ENCODE results near the gene SLC13A5. TPM values are rescaled to one million over a fixed set of nuclear protein-coding genes. Genes with fewer than 3 reads are reported as not detected.
A peak's percentile ranks its signal among the peaks of the same experiment; 100 is the strongest.
"Not testable (repeated sequence)": the region's sequence is repeated elsewhere in the genome, so short reads cannot be mapped to it uniquely, and the experiment has no call there.

The SLC13A5 gene
- polyA plus RNA-seq, 1 of the 3 experiments (the other 2 are of a cell fraction): not detected

- POLR2A ChIA-PET: no interaction called here
- H3K27ac ChIP-seq (ENCODE audit: low read depth in 2 of 2, low read length in 1 of 2): no peak overlapping the region
- H3K79me2 ChIP-seq (ENCODE audit: insufficient read depth): no peaks in the 10 kb centered on the region
- no peaks in the 10 kb centered on the region for H3K36me3 ChIP-seq (replicated peaks in 1 of 2; ENCODE audit: control insufficient read depth in 1 of 2, insufficient read depth in 2 of 2, low read length in 1 of 2)
- TF ChIP-seq JUND (IDR thresholded peaks at IDR 0.05) (no peak), GABPA (IDR thresholded peaks at IDR 0.05; ENCODE audit: low read depth) (no peak), IRF3 (IDR thresholded peaks at IDR 0.05; ENCODE audit: low read depth, low read length) (no peak)
- no peak overlapping the region for H3K4me3 ChIP-seq (ENCODE audit: low read depth in 2 of 2, low read length in 1 of 2)
- CTCF ChIA-PET: interaction anchor here (0.8 to 1.5 kb wide), 2 partner anchors 86 to 187 kb away, joined by 3 read pairs; no protein-coding TSS in a partner anchor
- peaks cover 7% of the 10 kb centered on the region; the same call in 1 of the 2 replicates for H3K27me3 ChIP-seq (ENCODE audit: insufficient read depth)
- H3K4me2 ChIP-seq: peak overlapping the region; percentile 11; the same call in 1 of the 2 replicates
- 54% methylated on average over 9 of the region's 9 CpGs for WGBS (ENCODE audit: low lambda C conversion rate)
- DNase-seq: no peak
- no peaks in the 10 kb centered on the region for H3F3A ChIP-seq (replicated peaks; ENCODE audit: insufficient read depth)
- H3K9me3 ChIP-seq: no peaks in the 10 kb centered on the region
- H3K9ac ChIP-seq: no peak overlapping the region
- no peaks in the 10 kb centered on the region for H3K9me2 ChIP-seq
- no peak overlapping the region for H2AFZ ChIP-seq (ENCODE audit: low read depth)
- H3K4me1 ChIP-seq (ENCODE audit: control insufficient read depth in 1 of 2, insufficient read depth in 2 of 2, low read depth in 1 of 2, low read length in 1 of 2): no peaks in the 10 kb centered on the region; a peak in 1 of 4 replicates
- H4K20me1 ChIP-seq (ENCODE audit: insufficient read depth): no peaks in the 10 kb centered on the region
Measured at GRCh38 chr17:6660101-6660500, 53.1 kb downstream of the SLC13A5 start.

GRCh38 chr17:6658411-6658810 lies 54.8 kb downstream of the SLC13A5 start:
- H3K4me1 ChIP-seq (ENCODE audit: control insufficient read depth in 1 of 2, insufficient read depth in 2 of 2, low read depth in 1 of 2, low read length in 1 of 2); DNase-seq; POLR2A ChIA-PET; H2AFZ ChIP-seq (ENCODE audit: low read depth); H3K36me3 ChIP-seq (replicated peaks in 1 of 2; ENCODE audit: control insufficient read depth in 1 of 2, insufficient read depth in 2 of 2, low read length in 1 of 2); CTCF ChIA-PET; H3F3A ChIP-seq (replicated peaks; ENCODE audit: insufficient read depth); H3K27ac ChIP-seq (ENCODE audit: low read depth in 2 of 2, low read length in 1 of 2); H3K27me3 ChIP-seq (ENCODE audit: insufficient read depth); H3K9ac ChIP-seq; H3K79me2 ChIP-seq (ENCODE audit: insufficient read depth); H3K4me3 ChIP-seq (ENCODE audit: low read depth in 2 of 2, low read length in 1 of 2); H3K4me2 ChIP-seq; H3K9me2 ChIP-seq; H4K20me1 ChIP-seq (ENCODE audit: insufficient read depth); H3K9me3 ChIP-seq: not testable (repeated sequence)
- 70% methylated on average over 5 of the region's 5 CpGs for WGBS (ENCODE audit: low lambda C conversion rate)

- H3K79me2 ChIP-seq (ENCODE audit: insufficient read depth): no peaks in the 10 kb centered on the region
- DNase-seq: no peak
- H2AFZ ChIP-seq (ENCODE audit: low read depth): no peak overlapping the region
- ChIA-PET CTCF (interaction anchor here (0.6 kb wide), 1 partner anchor 167 kb away, joined by 3 read pairs; no protein-coding TSS in a partner anchor), POLR2A (no interaction called here)
- no peaks in the 10 kb centered on the region for H4K20me1 ChIP-seq (ENCODE audit: insufficient read depth)
- no peaks in the 10 kb centered on the region for H3K9me2 ChIP-seq
- no peak overlapping the region for H3K9ac ChIP-seq
- peaks cover under 1 to 2% of the 10 kb centered on the region in 2 experiments; a peak in 1 of 4 replicates for H3K4me1 ChIP-seq (ENCODE audit: control insufficient read depth in 1 of 2, insufficient read depth in 2 of 2, low read depth in 1 of 2, low read length in 1 of 2)
- H3K36me3 ChIP-seq (replicated peaks in 1 of 2; ENCODE audit: control insufficient read depth in 1 of 2, insufficient read depth in 2 of 2, low read length in 1 of 2): no peaks in the 10 kb centered on the region
- H3K4me3 ChIP-seq (ENCODE audit: low read depth in 2 of 2, low read length in 1 of 2): no peak overlapping the region
- H3K9me3 ChIP-seq: no peaks in the 10 kb centered on the region
- H3K4me2 ChIP-seq: no peak overlapping the region
- no peaks in the 10 kb centered on the region for H3F3A ChIP-seq (replicated peaks; ENCODE audit: insufficient read depth)
- no peak overlapping the region for H3K27ac ChIP-seq (ENCODE audit: low read depth in 2 of 2, low read length in 1 of 2)
- 72% methylated on average over 14 of the region's 18 CpGs for WGBS (ENCODE audit: low lambda C conversion rate)
- H3K27me3 ChIP-seq (ENCODE audit: insufficient read depth): peaks cover 7% of the 10 kb centered on the region; the same call in 1 of the 2 replicates
- no peak for TF ChIP-seq MEF2A (IDR thresholded peaks at IDR 0.05; ENCODE audit: borderline replicate concordance, low read depth)
- TF ChIP-seq SIN3A (IDR thresholded peaks at IDR 0.05; ENCODE audit: borderline replicate concordance, low read depth, low read length): no peak
- TF ChIP-seq REST (IDR thresholded peaks at IDR 0.05; ENCODE audit: low read depth, low read length): no peak
- no peak for TF ChIP-seq POLR2AphosphoS5 (IDR thresholded peaks at IDR 0.05; ENCODE audit: low read depth, low read length)
- no peak for TF ChIP-seq IRF3 (IDR thresholded peaks at IDR 0.05; ENCODE audit: low read depth, low read length)
- TF ChIP-seq PBX3 (IDR thresholded peaks at IDR 0.05): no peak
- no peak for TF ChIP-seq TAF1 (IDR thresholded peaks at IDR 0.05; ENCODE audit: borderline replicate concordance, low read depth, low read length)
- no peak for TF ChIP-seq RCOR1 (IDR thresholded peaks at IDR 0.05; ENCODE audit: low read length)
- no peak for TF ChIP-seq SMC3 (IDR thresholded peaks at IDR 0.05; ENCODE audit: low read depth, low read length)
- TF ChIP-seq CHD2 (IDR thresholded peaks at IDR 0.05; ENCODE audit: low read length, partially characterized antibody): no peak
Measured at GRCh38 chr17:6657633-6658287, 55.4 kb downstream of the SLC13A5 start.

Measured in SK-N-SH (cell line).